H1 (cell line): ENCODE data around the gene ADAMTS13. TPM values are rescaled to one million over a fixed set of nuclear protein-coding genes. Genes with fewer than 3 reads are reported as not detected.

Source experiments
- CTCF ChIA-PET: fragments of 300-600 bp; sonication (Branson Sonifier 250); formaldehyde crosslinking; loops from one replicate; lab custom pipeline; 2021; ENCODE audit not compliant: partially characterized antibody; lab: Charles Lee
- POLR2A ChIA-PET: fragments of 300-600 bp; sonication (Branson Sonifier 250); formaldehyde crosslinking; loops from one replicate; lab custom pipeline; 2021; ENCODE audit warnings: inconsistent platforms; ENCODE audit not compliant: partially characterized antibody; lab: Charles Lee
- DNase-seq, 2 experiments: peaks; one replicate each; pipeline versions ENCODE4 v3.0.0 to v3.0.0-alpha.2; 2010 to 2022; ENCODE audit warnings: low spot score in 2 of 2, low read depth in 1 of 2, mixed read lengths in 1 of 2
- FAIRE-seq: peaks from 2 replicates; lab custom pipeline; 2011; peaks lifted over from hg19 to GRCh38; lab: Jason Lieb, UNC
- H2AFZ ChIP-seq: 2 replicates; pipeline ENCODE4 v1.8.1; 2012; ENCODE audit warnings: low read length, inconsistent platforms
- H2AK5ac ChIP-seq: 2 replicates; pipeline ENCODE4 v1.6.1; 2013; ENCODE audit warnings: low read depth, low read length
- H2BK120ac ChIP-seq: replicated peaks from 2 replicates; pipeline ENCODE3; 2013; ENCODE audit warnings: low read depth, low read length, inconsistent platforms
- H2BK12ac ChIP-seq: 2 replicates; pipeline ENCODE4 v1.6.1; 2013; ENCODE audit warnings: low read depth, low read length
- H2BK15ac ChIP-seq: 2 replicates; pipeline ENCODE4 v1.6.1; 2013; ENCODE audit warnings: low read length
- H2BK20ac ChIP-seq: 2 replicates; pipeline ENCODE4 v1.6.1; 2013; ENCODE audit warnings: low read length
- H2BK5ac ChIP-seq: 2 replicates; pipeline ENCODE4 v1.6.1; 2013; ENCODE audit warnings: low read depth, low read length
- H3K14ac ChIP-seq: 2 replicates; pipeline ENCODE4 v1.6.1; 2013; ENCODE audit warnings: inconsistent platforms; ENCODE audit not compliant: insufficient read length
- H3K18ac ChIP-seq: 2 replicates; pipeline ENCODE4 v1.6.1; 2013; ENCODE audit warnings: low read length; ENCODE audit errors: extremely low read depth
- H3K23ac ChIP-seq: 2 replicates; pipeline ENCODE4 v1.6.1; 2013; ENCODE audit warnings: inconsistent platforms; ENCODE audit not compliant: insufficient read length
- H3K23me2 ChIP-seq: 2 replicates; pipeline ENCODE4 v1.6.1; 2013; ENCODE audit warnings: low read depth, low read length
- H3K27ac ChIP-seq: 2 replicates; pipeline ENCODE4 v1.6.1; 2011; ENCODE audit warnings: low read depth, low read length, inconsistent platforms
- H3K27me3 ChIP-seq, 4 experiments: replicated peaks in 1 of 4; 1 replicate in 1 of 4; 2 replicates in 3 of 4; pipeline versions ENCODE4 v1.6.1 to v1.8.1; 2011 to 2013; ENCODE audit warnings: low read length in 3 of 4, mild to moderate bottlenecking in 3 of 4, inconsistent platforms in 2 of 4, mixed read lengths in 2 of 4, moderate library complexity in 1 of 4; ENCODE audit not compliant: control insufficient read depth in 3 of 4, insufficient read depth in 3 of 4; ENCODE audit errors: extremely low read depth in 1 of 4
- H3K36me3 ChIP-seq, 4 experiments: 2 replicates each; pipeline versions ENCODE4 v1.6.1 to v1.8.1; 2011 to 2013; ENCODE audit warnings: mild to moderate bottlenecking in 4 of 4, low read length in 3 of 4, moderate library complexity in 2 of 4, control low read depth in 1 of 4, inconsistent platforms in 1 of 4; ENCODE audit not compliant: insufficient read depth in 4 of 4, control insufficient read depth in 2 of 4
- H3K4ac ChIP-seq: replicated peaks from 2 replicates; pipeline ENCODE3; 2013; ENCODE audit warnings: low read length, low read depth, mixed read lengths, inconsistent platforms; ENCODE audit not compliant: insufficient read length
- H3K4me1 ChIP-seq, 4 experiments: replicated peaks in 1 of 4; 1 replicate in 1 of 4; 2 replicates in 3 of 4; pipeline versions ENCODE4 v1.6.1 to v1.8.1; 2011 to 2013; ENCODE audit warnings: low read length in 3 of 4, inconsistent platforms in 2 of 4, mixed read lengths in 1 of 4; ENCODE audit not compliant: insufficient read depth in 4 of 4, control insufficient read depth in 3 of 4
- H3K4me2 ChIP-seq, 2 experiments: 2 replicates each; pipeline versions ENCODE4 v1.6.1 to v1.8.1; 2011 to 2013; ENCODE audit warnings: low read depth in 2 of 2, low read length in 2 of 2, control low read depth in 1 of 2, inconsistent platforms in 1 of 2, mild to moderate bottlenecking in 1 of 2; ENCODE audit not compliant: insufficient read depth in 1 of 2
- H3K4me3 ChIP-seq, 4 experiments: fragments of 200-600, 300-600 bp in 1 of 4; sonication (generic), shearing (Covaris generic), sonication (Bioruptor Twin) in 1 of 4; 2 replicates each; pipeline versions ENCODE4 v1.5.1 to v1.8.1; 2011 to 2016; ENCODE audit warnings: low read length in 4 of 4, low read depth in 3 of 4, control low read depth in 2 of 4, inconsistent platforms in 2 of 4, mild to moderate bottlenecking in 2 of 4, mixed read lengths in 1 of 4, moderate library complexity in 1 of 4; ENCODE audit not compliant: insufficient read depth in 2 of 4; ENCODE audit errors: extremely low read depth in 1 of 4
- H3K56ac ChIP-seq: replicated peaks from 2 replicates; pipeline ENCODE3; 2013; ENCODE audit warnings: low read depth, mild to moderate bottlenecking, mixed read lengths, low read length, inconsistent platforms; ENCODE audit not compliant: insufficient read length
- H3K79me1 ChIP-seq: 2 replicates; pipeline ENCODE4 v1.6.1; 2013; ENCODE audit warnings: low read depth, low read length, control low read depth
- H3K79me2 ChIP-seq, 2 experiments: 2 replicates each; pipeline versions ENCODE4 v1.6.1 to v1.8.1; 2012 to 2013; ENCODE audit warnings: low read length in 2 of 2, mild to moderate bottlenecking in 2 of 2, inconsistent platforms in 1 of 2; ENCODE audit not compliant: insufficient read depth in 2 of 2, control insufficient read depth in 1 of 2
- H3K9ac ChIP-seq, 4 experiments: replicated peaks in 1 of 4; 1 replicate in 1 of 4; 2 replicates in 3 of 4; pipeline versions ENCODE4 v1.6.1 to v1.8.1; 2011 to 2013; ENCODE audit warnings: low read depth in 3 of 4, low read length in 3 of 4, control low read depth in 2 of 4, mild to moderate bottlenecking in 2 of 4, moderate library complexity in 2 of 4, inconsistent platforms in 1 of 4; ENCODE audit errors: extremely low read depth in 1 of 4
- H3K9me3 ChIP-seq, 2 experiments: 2 replicates each; pipeline versions ENCODE4 v1.6.1 to v1.8.1; 2012 to 2013; ENCODE audit warnings: mild to moderate bottlenecking in 2 of 2, moderate library complexity in 2 of 2, control low read depth in 1 of 2, inconsistent platforms in 1 of 2, low read depth in 1 of 2, low read length in 1 of 2, mixed read lengths in 1 of 2; ENCODE audit not compliant: insufficient read depth in 2 of 2
- H4K20me1 ChIP-seq, 2 experiments: replicated peaks in 1 of 2; 2 replicates each; pipeline versions ENCODE3 to v1.8.1; 2011 to 2013; ENCODE audit warnings: inconsistent platforms in 2 of 2, low read length in 2 of 2, mild to moderate bottlenecking in 1 of 2; ENCODE audit not compliant: insufficient read depth in 2 of 2, control insufficient read depth in 1 of 2
- H4K5ac ChIP-seq: 2 replicates; pipeline ENCODE4 v1.6.1; 2013; ENCODE audit warnings: low read length, low read depth, mixed read lengths, inconsistent platforms; ENCODE audit not compliant: insufficient read length
- H4K8ac ChIP-seq: 2 replicates; pipeline ENCODE4 v1.8.0; 2013; ENCODE audit warnings: mild to moderate bottlenecking, moderate library complexity, low read length, inconsistent platforms; ENCODE audit not compliant: insufficient read depth; ENCODE audit errors: extremely low read depth
- H4K91ac ChIP-seq: replicated peaks from 2 replicates; pipeline ENCODE3; 2013; ENCODE audit warnings: low read length, mixed read lengths, inconsistent platforms; ENCODE audit not compliant: insufficient read length
- WGBS, 2 experiments: shearing (Covaris generic) in 1 of 2; methylation state at CpG; one replicate each; pipeline versions ENCODE4 v1.1.6 to v1.1.7; 2013 to 2015; ENCODE audit warnings: low lambda C conversion rate in 2 of 2, mixed read lengths in 2 of 2, inconsistent platforms in 1 of 2, low coverage in 1 of 2, missing lambda C conversion rate in 1 of 2; ENCODE audit not compliant: insufficient replicate concordance in 2 of 2, insufficient coverage in 1 of 2, insufficient read length in 1 of 2; ENCODE audit errors: extremely low coverage in 1 of 2, missing lambda C conversion rate in 1 of 2; 5-methylcytosine and 5-hydroxymethylcytosine counted together
- polyA plus RNA-seq, 7 experiments: library from polyadenylated mRNA; depleted of rRNA in 3 of 7; stranded (reverse) in 5 of 7; unstranded in 2 of 7; fragments of >200 nt in 5 of 7; fragments of 200-250 nt in 2 of 7; gene quantifications; 1 replicate in 5 of 7; 2 replicates in 1 of 7; 4 replicates in 1 of 7; pipeline versions ENCODE4 v1.2.1 to v1.2.3, GENCODE V29; 2011 to 2013; ENCODE audit warnings: missing spikeins in 2 of 7, mixed read lengths in 2 of 7
- total RNA-seq: library from RNA; stranded (reverse); fragmentation: NEBNext Ultra II Directional; extraction: Animal tissue kit (Norgen Biotek cat#: 25700); gene quantifications from 2 replicates; pipeline ENCODE4 v1.2.1, GENCODE V29; 2021

The ADAMTS13 gene
- total and polyA plus RNA-seq, 2 of the 8 experiments (the other 6 are each of a cell fraction or from before 2014, with no cell fraction given): 4.4 to 5.8 TPM

DNA sequence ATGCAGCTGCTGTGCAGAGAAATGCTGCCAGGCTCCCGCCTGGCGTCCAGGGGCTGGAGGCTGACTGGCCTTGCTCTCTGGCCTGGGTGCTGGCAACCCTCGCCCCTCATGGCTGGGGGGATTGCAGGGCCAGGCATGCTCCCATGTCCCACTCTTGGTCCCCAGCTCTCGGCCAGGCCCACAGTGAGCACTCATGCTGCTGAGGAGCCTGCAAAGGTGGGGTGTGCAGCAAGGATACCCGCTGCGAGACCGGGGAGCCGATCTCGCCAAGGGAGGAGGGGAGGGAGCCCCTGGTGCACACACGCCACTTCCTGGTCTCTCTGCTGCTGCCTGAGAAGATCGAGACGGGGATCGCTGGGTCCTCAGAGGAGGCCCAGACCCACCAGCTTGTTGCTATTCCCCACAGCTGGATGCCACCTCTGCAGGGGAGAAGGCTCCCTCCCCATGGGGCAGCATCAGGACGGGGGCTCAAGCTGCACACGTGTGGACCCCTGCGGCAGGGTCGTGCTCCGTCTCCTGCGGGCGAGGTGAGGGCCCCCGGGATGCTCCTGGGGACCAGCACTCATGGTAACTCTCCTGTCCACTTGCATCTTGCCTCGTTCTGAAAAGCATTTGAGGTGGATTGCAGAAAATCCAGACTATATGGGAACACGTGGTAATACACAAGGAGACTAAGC is 23.3 kb downstream of the ADAMTS13 start:
- no peaks in the 10 kb centered on the region for H3K23me2 ChIP-seq
- no peaks in the 10 kb centered on the region for H3K9me3 ChIP-seq
- H2BK15ac ChIP-seq: no peak overlapping the region
- no peak overlapping the region for H2BK5ac ChIP-seq
- FAIRE-seq (no peak), DNase-seq (no peak)
- no peak overlapping the region for H4K5ac ChIP-seq
- H3K36me3 ChIP-seq: no peaks in the 10 kb centered on the region
- no peak overlapping the region for H3K18ac ChIP-seq
- no peak overlapping the region for H3K56ac ChIP-seq
- H4K91ac ChIP-seq: no peak overlapping the region
- H2BK120ac ChIP-seq: no peak overlapping the region
- H2BK20ac ChIP-seq: no peak overlapping the region
- peaks cover 0 to 5% of the 10 kb centered on the region in 2 experiments for H4K20me1 ChIP-seq
- H2AK5ac ChIP-seq: no peak overlapping the region
- H3K9ac ChIP-seq: no peak overlapping the region
- peak overlapping the region; percentile 85 for H4K8ac ChIP-seq
- H2BK12ac ChIP-seq: no peak overlapping the region
- no peaks in the 10 kb centered on the region for H3K4me1 ChIP-seq
- no peak overlapping the region for H2AFZ ChIP-seq
- no peak overlapping the region for H3K4me2 ChIP-seq
- H3K79me2 ChIP-seq: no peaks in the 10 kb centered on the region
- H3K4me3 ChIP-seq: no peak overlapping the region
- H3K27me3 ChIP-seq: no peaks in the 10 kb centered on the region
- no peak overlapping the region for H3K23ac ChIP-seq
- H3K79me1 ChIP-seq: no peaks in the 10 kb centered on the region
- 88% methylated on average over 23 of the region's 23 CpGs; no CpG with 5 or more reads in 1 of the 2 experiments for WGBS, 2 experiments
- H3K14ac ChIP-seq: no peak overlapping the region
- no peak overlapping the region for H3K27ac ChIP-seq
- CTCF ChIA-PET: interaction anchor here (1.3 to 7.2 kb wide), 7 partner anchors 8 to 41 kb away, joined by 3 to 64 read pairs (median 8); partner anchors contain the start of genes ADAMTS13 and CACFD1
- POLR2A ChIA-PET: interaction anchor here (0.7 kb wide), 1 partner anchor 20 kb away, joined by 3 read pairs; no protein-coding TSS in a partner anchor
- H3K4ac ChIP-seq: no peak overlapping the region
